Calu3 (cell line): ENCODE results near the gene ABCC12. TPM values are rescaled to one million over a fixed set of nuclear protein-coding genes. Genes with fewer than 3 reads are reported as not detected.

ENCODE experiments used
- BruUV-seq: library from RNA; stranded (reverse); fragments of 400-500 nt; replicated peaks from 2 replicates; lab custom pipeline; 2021; lab: Mats Ljungman, UMichigan
- CTCF ChIA-PET: fragments of 300-600 bp; sonication (Branson Sonifier 250); formaldehyde crosslinking; loops from one replicate; lab custom pipeline; 2022; ENCODE audit warnings: antibody characterized with exemption; lab: Charles Lee
- DNase-seq: peaks from one replicate; pipeline ENCODE4 v3.0.0; 2022
- H3K27ac Mint-ChIP-seq: one replicate; pipeline ENCODE4 v1.8.0; 2022; ENCODE audit warnings: mixed read lengths; ENCODE audit not compliant: unreplicated experiment
- H3K27me3 Mint-ChIP-seq: one replicate; pipeline ENCODE4 v1.8.0; 2022; ENCODE audit warnings: mixed read lengths; ENCODE audit not compliant: unreplicated experiment
- H3K36me3 Mint-ChIP-seq: one replicate; pipeline ENCODE4 v1.8.0; 2022; ENCODE audit warnings: mild to moderate bottlenecking, moderate library complexity, mixed read lengths; ENCODE audit not compliant: insufficient read depth, unreplicated experiment
- H3K4me1 Mint-ChIP-seq: one replicate; pipeline ENCODE4 v1.8.0; 2022; ENCODE audit warnings: mild to moderate bottlenecking, low read depth, mixed read lengths; ENCODE audit not compliant: unreplicated experiment
- H3K4me3 Mint-ChIP-seq: one replicate; pipeline ENCODE4 v1.8.0; 2022; ENCODE audit warnings: mild to moderate bottlenecking, low read depth, moderate library complexity, mixed read lengths; ENCODE audit not compliant: unreplicated experiment
- H3K9me3 Mint-ChIP-seq: one replicate; pipeline ENCODE4 v1.8.0; 2022; ENCODE audit warnings: low read depth, mixed read lengths; ENCODE audit not compliant: unreplicated experiment
- CTCF ChIP-seq: fragments of 200-600 bp; IDR thresholded peaks from one replicate; pipeline ENCODE4 v1.8.0; 2022; ENCODE audit warnings: antibody characterized with exemption; ENCODE audit not compliant: unreplicated experiment
- intact Hi-C: fragments of 100-400 bp; cut with micrococcal nuclease; formaldehyde crosslinking; loops from one replicate; pipeline ENCODE4 v1.10.0; 2022; ENCODE audit not compliant: unreplicated experiment
- total RNA-seq: library from RNA; stranded (reverse); gene quantifications from 2 replicates; pipeline ENCODE4 v1.2.3, GENCODE V29; 2022

ABCC12 gene
- total RNA-seq, 1 experiment from 2014 or later = not detected

DNA sequence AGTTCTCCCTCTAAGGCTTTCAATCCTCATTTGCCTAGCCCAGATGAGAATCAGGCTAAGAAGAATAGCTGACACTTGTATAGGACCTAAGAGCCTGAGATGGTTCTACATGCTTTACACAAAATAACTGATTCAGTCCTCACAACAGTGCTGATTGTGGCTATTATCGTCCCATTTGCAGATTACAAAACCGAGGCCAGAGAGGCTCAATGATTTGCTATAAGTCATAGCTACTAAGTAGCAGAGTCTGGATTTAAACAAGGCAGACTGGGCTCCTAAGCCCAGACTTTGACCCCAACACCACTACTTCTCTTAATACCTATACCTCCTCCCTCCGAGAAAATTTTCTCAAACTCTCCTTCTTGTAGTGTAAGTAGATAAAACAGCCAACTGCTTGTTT, 23.1 kb downstream of the ABCC12 start:
- no TSS peak for BruUV-seq
- no peak for TF ChIP-seq CTCF
- intact Hi-C loops = no loop called here
- CTCF ChIA-PET = no interaction called here
- Mint-ChIP-seq H3K4me1 (peaks cover 39% of the 10 kb centered on the region), H3K27ac (no peak overlapping the region), H3K9me3 (no peaks in the 10 kb centered on the region), H3K36me3 (no peaks in the 10 kb centered on the region), H3K27me3 (peaks cover 17% of the 10 kb centered on the region), H3K4me3 (no peak overlapping the region)
- no peak for DNase-seq

DNA sequence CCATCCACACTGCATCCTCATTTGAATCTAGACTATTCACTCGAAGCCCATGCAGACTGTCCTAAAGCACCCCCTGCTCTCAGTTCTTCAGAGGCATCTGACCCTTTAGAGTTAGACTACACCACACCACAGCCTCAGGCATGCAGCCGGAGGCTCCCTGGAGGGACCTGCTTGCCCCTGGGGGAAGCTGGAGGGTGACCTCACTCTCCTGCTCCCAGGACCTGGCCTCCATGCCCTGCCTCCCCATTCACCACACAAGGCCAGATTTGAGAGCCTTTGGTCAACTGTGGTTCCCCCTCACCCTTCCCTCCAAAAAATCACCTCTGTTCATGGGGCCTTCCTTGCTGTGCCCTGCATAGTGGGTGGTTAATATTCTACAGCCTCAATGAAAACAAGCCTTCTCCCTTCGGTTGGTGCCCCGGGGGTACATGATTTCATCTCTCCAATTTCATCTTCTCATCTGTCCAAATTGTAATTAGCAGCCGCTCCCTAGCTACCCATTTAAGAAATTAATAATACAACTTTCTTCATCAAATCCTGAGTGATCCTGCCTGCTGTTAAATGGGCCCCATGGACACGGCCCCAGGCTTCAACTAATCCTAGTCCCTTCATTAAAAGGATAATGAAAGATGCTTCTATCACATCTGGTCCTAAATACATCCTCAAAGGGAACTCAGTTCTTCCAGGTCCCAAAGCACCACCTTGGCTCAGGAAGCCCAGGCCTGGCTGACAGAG, 24.4 kb downstream of the ABCC12 start:
- intact Hi-C loops = no loop called here
- Mint-ChIP-seq H3K9me3 (no peaks in the 10 kb centered on the region), H3K4me1 (peaks cover 39% of the 10 kb centered on the region), H3K27me3 (peaks cover 18% of the 10 kb centered on the region), H3K4me3 (no peak overlapping the region), H3K27ac (no peak overlapping the region), H3K36me3 (no peaks in the 10 kb centered on the region)
- BruUV-seq = no TSS peak
- no peak for TF ChIP-seq CTCF
- CTCF ChIA-PET = interaction anchor here (0.6 kb wide), 1 partner anchor 1330 kb away, joined by 3 read pairs; no protein-coding TSS in a partner anchor
- no peak for DNase-seq

- intact Hi-C loops = no loop called here
- peaks cover 39% of the 10 kb centered on the region for H3K4me1 Mint-ChIP-seq
- no peak for DNase-seq
These were observed 25.9 kb downstream of the ABCC12 start for GRCh38 chr16:48129926-48130325.

DNA sequence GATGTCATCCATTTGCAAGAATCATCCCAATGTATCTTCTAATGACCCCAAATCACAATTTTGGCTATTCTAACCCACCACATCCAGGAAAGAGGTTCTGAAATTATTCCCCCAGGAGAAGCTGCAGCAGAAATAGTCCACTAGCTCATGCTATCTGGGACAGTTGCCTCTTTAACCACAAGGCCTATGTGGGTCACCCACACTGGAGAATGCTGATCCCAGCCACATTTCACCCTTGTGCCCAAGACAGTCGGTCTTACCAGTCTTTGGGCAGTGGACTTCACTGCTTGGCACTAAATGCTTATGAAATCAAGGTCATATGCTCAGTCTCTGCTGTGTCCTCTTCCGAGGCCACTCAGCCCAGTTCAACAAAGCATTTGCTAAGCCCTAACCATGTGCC, 27.0 kb downstream of the ABCC12 start:
- no peak overlapping the region for H3K4me3 Mint-ChIP-seq
- DNase-seq = no peak
- TF ChIP-seq CTCF = no peak
- no peaks in the 10 kb centered on the region for H3K36me3 Mint-ChIP-seq
- H3K9me3 Mint-ChIP-seq = no peaks in the 10 kb centered on the region
- H3K4me1 Mint-ChIP-seq = peaks cover 33% of the 10 kb centered on the region
- CTCF ChIA-PET = no interaction called here
- no peak overlapping the region for H3K27ac Mint-ChIP-seq
- no TSS peak for BruUV-seq
- H3K27me3 Mint-ChIP-seq = peaks cover 30% of the 10 kb centered on the region
- intact Hi-C loops = no loop called here

More at GRCh38 chr16:48129926-48130325, 25.9 kb downstream of the ABCC12 start:
- no peak overlapping the region for H3K27ac Mint-ChIP-seq
- BruUV-seq = no TSS peak
- H3K9me3 Mint-ChIP-seq = no peaks in the 10 kb centered on the region
- no peaks in the 10 kb centered on the region for H3K36me3 Mint-ChIP-seq
- H3K4me3 Mint-ChIP-seq = no peak overlapping the region
- CTCF ChIA-PET = no interaction called here
- TF ChIP-seq CTCF = no peak
- peaks cover 30% of the 10 kb centered on the region for H3K27me3 Mint-ChIP-seq
